ENCODE data around the gene APLNR. TPM values are rescaled to one million over a fixed set of nuclear protein-coding genes. Genes with fewer than 3 reads are reported as not detected.

Gene APLNR
- total RNA-seq, 1 experiment from 2014 or later: 0.66 TPM

DNA sequence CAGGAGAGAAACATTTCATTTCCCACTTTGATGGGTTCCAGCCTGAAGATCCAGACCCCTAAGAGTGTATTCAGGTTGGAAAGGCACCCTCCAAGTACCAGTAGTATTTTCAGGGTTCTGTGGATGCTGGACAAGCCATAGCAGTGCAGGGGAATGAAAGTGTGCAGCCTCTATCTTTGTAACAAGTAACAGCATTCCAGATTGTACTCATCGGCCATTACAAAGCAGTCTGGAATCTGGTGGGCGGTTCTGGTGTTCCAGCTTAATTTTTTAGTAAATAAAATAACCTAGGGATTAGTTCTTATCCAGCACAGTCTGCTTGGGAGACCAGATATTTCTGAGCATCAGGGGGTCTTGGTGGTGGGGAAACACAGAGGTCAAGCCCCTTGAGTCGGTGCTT lies 22.6 kb downstream of the APLNR start (continued):
- TF ChIP-seq ARID4B (CRISPR knock-in tag; IDR thresholded peaks at IDR 0.05; ENCODE audit: borderline replicate concordance): no peak
- no peak for TF ChIP-seq CTCF (IDR thresholded peaks at IDR 0.05)
- TF ChIP-seq, protein P1, sequence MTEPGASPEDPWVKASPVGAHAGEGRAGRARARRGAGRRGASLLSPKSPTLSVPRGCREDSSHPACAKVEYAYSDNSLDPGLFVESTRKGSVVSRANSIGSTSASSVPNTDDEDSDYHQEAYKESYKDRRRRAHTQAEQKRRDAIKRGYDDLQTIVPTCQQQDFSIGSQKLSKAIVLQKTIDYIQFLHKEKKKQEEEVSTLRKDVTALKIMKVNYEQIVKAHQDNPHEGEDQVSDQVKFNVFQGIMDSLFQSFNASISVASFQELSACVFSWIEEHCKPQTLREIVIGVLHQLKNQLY (CRISPR knock-in tag; IDR thresholded peaks at IDR 0.05): no peak
- TF ChIP-seq HMGXB4 (CRISPR knock-in tag; IDR thresholded peaks at IDR 0.05): no peak

DNA sequence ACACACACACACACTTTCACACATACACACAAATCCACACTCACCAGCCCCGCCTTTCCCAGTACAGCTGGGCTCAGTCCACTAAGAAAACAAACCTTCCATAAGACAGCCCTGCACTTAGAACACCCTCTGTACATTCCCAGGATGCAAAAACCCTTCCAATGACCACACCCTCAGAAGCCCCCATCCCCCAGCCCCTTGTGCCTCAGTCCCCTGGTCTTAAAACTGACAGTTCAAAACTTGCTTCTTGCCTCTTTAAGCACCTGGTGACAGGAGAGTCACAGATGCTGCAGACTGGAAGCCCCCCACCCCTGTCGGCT lies 23.0 kb downstream of the APLNR start:
- ChIA-PET POLR2A (interaction anchor here (1.6 kb wide), 1 partner anchor 9 kb away, joined by 4 read pairs; no protein-coding TSS in a partner anchor), CTCF (interaction anchor here (0.6 to 2.5 kb wide), 4 partner anchors 9 to 82 kb away, joined by 3 to 35 read pairs (median 6); no protein-coding TSS in a partner anchor)
- no peak for TF ChIP-seq GRHL2 (CRISPR knock-in tag; IDR thresholded peaks at IDR 0.05; ENCODE audit: insufficient replicate concordance, severe bottlenecking)
- no peak for TF ChIP-seq ZNF671 (CRISPR knock-in tag; IDR thresholded peaks at IDR 0.05)
- TF ChIP-seq, protein P2, sequence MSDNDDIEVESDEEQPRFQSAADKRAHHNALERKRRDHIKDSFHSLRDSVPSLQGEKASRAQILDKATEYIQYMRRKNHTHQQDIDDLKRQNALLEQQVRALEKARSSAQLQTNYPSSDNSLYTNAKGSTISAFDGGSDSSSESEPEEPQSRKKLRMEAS (CRISPR knock-in tag; IDR thresholded peaks at IDR 0.05): no peak
- no peak for TF ChIP-seq ATF2 (CRISPR knock-in tag; IDR thresholded peaks at IDR 0.05; ENCODE audit: borderline replicate concordance, low read depth)
- TF ChIP-seq, protein P3, sequence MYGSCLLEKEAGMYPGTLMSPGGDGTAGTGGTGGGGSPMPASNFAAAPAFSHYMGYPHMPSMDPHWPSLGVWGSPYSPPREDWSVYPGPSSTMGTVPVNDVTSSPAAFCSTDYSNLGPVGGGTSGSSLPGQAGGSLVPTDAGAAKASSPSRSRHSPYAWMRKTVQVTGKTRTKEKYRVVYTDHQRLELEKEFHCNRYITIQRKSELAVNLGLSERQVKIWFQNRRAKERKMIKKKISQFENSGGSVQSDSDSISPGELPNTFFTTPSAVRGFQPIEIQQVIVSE (CRISPR knock-in tag; IDR thresholded peaks at IDR 0.05; ENCODE audit: borderline replicate concordance): no peak
- TF ChIP-seq ZNF416 (CRISPR knock-in tag; IDR thresholded peaks at IDR 0.05): no peak
- TF ChIP-seq TEAD1 (CRISPR knock-in tag; IDR thresholded peaks at IDR 0.05): no peak
- no peak for TF ChIP-seq ELF4 (CRISPR knock-in tag; IDR thresholded peaks at IDR 0.05; ENCODE audit: low read depth)
- TF ChIP-seq NR2C2 (CRISPR knock-in tag; IDR thresholded peaks at IDR 0.05): no peak
- no peak for TF ChIP-seq ZNF423 (CRISPR knock-in tag; IDR thresholded peaks at IDR 0.05)
- TF ChIP-seq RELA (CRISPR knock-in tag; IDR thresholded peaks at IDR 0.05; ENCODE audit: borderline replicate concordance): no peak
- no peak for TF ChIP-seq FOXJ3 (CRISPR knock-in tag; IDR thresholded peaks at IDR 0.05; ENCODE audit: borderline replicate concordance)
- no peak for TF ChIP-seq USF2 (CRISPR knock-in tag; IDR thresholded peaks at IDR 0.05)
- no peak for TF ChIP-seq CREB1 (CRISPR knock-in tag; IDR thresholded peaks at IDR 0.05)
- TF ChIP-seq AFF4 (CRISPR knock-in tag; IDR thresholded peaks at IDR 0.05; ENCODE audit: borderline replicate concordance): no peak
- no peak for TF ChIP-seq OVOL2 (CRISPR knock-in tag; IDR thresholded peaks at IDR 0.05; ENCODE audit: borderline replicate concordance)
- Mint-ChIP-seq H3K27me3 (ENCODE audit: low read depth) (no peaks in the 10 kb centered on the region; the same call in 1 of the 2 replicates), H3K9me3 (peaks cover 3% of the 10 kb centered on the region; the same call in 1 of the 2 replicates), H3K4me1 (peaks cover 14% of the 10 kb centered on the region), H3K36me3 (no peaks in the 10 kb centered on the region), H3K4me3 (no peak overlapping the region), H3K27ac (no peak overlapping the region)
- DNase-seq (ENCODE audit: low spot score): no peak
- ATAC-seq: no peak
